HepG2 (cell line): Measurements from ENCODE around the gene NME9. TPM values are rescaled to one million over a fixed set of nuclear protein-coding genes. Genes with fewer than 3 reads are reported as not detected.

Source experiments
- ARID5B ChIP-seq: IDR thresholded peaks from 2 replicates; pipeline ENCODE4 v1.4.0; 2020; ENCODE audit warnings: mild to moderate bottlenecking, missing genetic modification reagents
- E2F5 ChIP-seq: sonication (generic); formaldehyde crosslinking; conservative IDR thresholded peaks from 2 replicates; pipeline ENCODE4 v1.4.0; 2020; ENCODE audit warnings: missing genetic modification reagents
- GABPA ChIP-seq, 2 experiments: IDR thresholded peaks; 2 replicates each; pipeline ENCODE4 v1.6.1; 2011 to 2016; ENCODE audit warnings: low read depth in 2 of 2, low read length in 1 of 2, missing biosample characterization in 1 of 2, missing genetic modification characterization in 1 of 2
- HIVEP1 ChIP-seq: sonication (generic); formaldehyde crosslinking; IDR thresholded peaks from 2 replicates; pipeline ENCODE4 v1.4.0; 2020; ENCODE audit warnings: mild to moderate bottlenecking, missing genetic modification reagents
- NFE2L1 ChIP-seq: sonication (generic); formaldehyde crosslinking; IDR thresholded peaks from 2 replicates; pipeline ENCODE4 v1.4.0; 2020; ENCODE audit warnings: missing genetic modification reagents, mild to moderate bottlenecking, borderline replicate concordance
- SNAI1 ChIP-seq: sonication (generic); formaldehyde crosslinking; IDR thresholded peaks from 2 replicates; pipeline ENCODE4 v1.5.0; 2020; ENCODE audit warnings: mild to moderate bottlenecking, missing genetic modification reagents, borderline replicate concordance
- ZBTB10 ChIP-seq: sonication (generic); formaldehyde crosslinking; IDR thresholded peaks from 2 replicates; pipeline ENCODE4 v1.4.0; 2020; ENCODE audit warnings: missing genetic modification reagents, borderline replicate concordance
- ZMYM3 ChIP-seq: sonication (generic); formaldehyde crosslinking; IDR thresholded peaks from 2 replicates; pipeline ENCODE4 v1.5.1; 2020; ENCODE audit warnings: mild to moderate bottlenecking, missing genetic modification reagents
- ZNF136 ChIP-seq: sonication (generic); formaldehyde crosslinking; IDR thresholded peaks from 2 replicates; pipeline ENCODE4 v1.8.1; 2022; ENCODE audit warnings: low read depth, mild to moderate bottlenecking, moderate library complexity, missing genetic modification reagents
- ZNF292 ChIP-seq: sonication (generic); formaldehyde crosslinking; IDR thresholded peaks from 2 replicates; pipeline ENCODE4 v1.8.1; 2022; ENCODE audit warnings: mild to moderate bottlenecking, low read depth, missing genetic modification reagents, borderline replicate concordance
- ZNF672 ChIP-seq: sonication (generic); formaldehyde crosslinking; IDR thresholded peaks from 2 replicates; pipeline ENCODE4 v1.8.1; 2022; ENCODE audit warnings: missing genetic modification reagents
- ZNF709 ChIP-seq: sonication (generic); formaldehyde crosslinking; IDR thresholded peaks from 2 replicates; pipeline ENCODE4 v1.5.0; 2020; ENCODE audit warnings: mild to moderate bottlenecking, missing genetic modification reagents
- ZNF713 ChIP-seq: sonication (generic); formaldehyde crosslinking; IDR thresholded peaks from 2 replicates; pipeline ENCODE4 v1.4.0; 2020; ENCODE audit warnings: mild to moderate bottlenecking, missing genetic modification reagents
- ZNF773 ChIP-seq: sonication (generic); formaldehyde crosslinking; IDR thresholded peaks from 2 replicates; pipeline ENCODE4 v1.4.0; 2020; ENCODE audit warnings: missing genetic modification reagents, borderline replicate concordance
- polyA plus RNA-seq, 8 experiments: library from polyadenylated mRNA; depleted of rRNA in 3 of 8; stranded (reverse) in 7 of 8; unstranded in 1 of 8; fragments of >200 nt; fragmentation: Illumina TruSeq in 4 of 8; extraction: Trizol in 4 of 8; gene quantifications; 2 replicates each; pipeline versions ENCODE4 v1.2.1 to v1.2.3, GENCODE V29; 2011 to 2016; ENCODE audit warnings: low read depth in 4 of 8, missing spikeins in 1 of 8, mixed read lengths in 1 of 8; ENCODE audit not compliant: insufficient read depth in 1 of 8
- total RNA-seq, 5 experiments: library from RNA; depleted of rRNA; stranded (reverse); fragments of >200 nt; fragmentation: Illumina TruSeq; extraction: Trizol; gene quantifications; 2 replicates each; pipeline ENCODE4 v1.2.3, GENCODE V29; 2016; ENCODE audit warnings: low read depth in 1 of 5
- TF ChIP-seq, protein P1 (sequence below): sonication (generic); formaldehyde crosslinking; IDR thresholded peaks from 2 replicates; pipeline ENCODE4 v1.4.0; 2020; ENCODE audit warnings: mild to moderate bottlenecking, missing genetic modification reagents
- TF ChIP-seq, protein P2 (sequence below): sonication (generic); formaldehyde crosslinking; IDR thresholded peaks from 2 replicates; pipeline ENCODE4 v1.5.0; 2020; ENCODE audit warnings: missing genetic modification reagents

NME9 gene
- total and polyA plus RNA-seq, 2 of the 13 experiments (the other 11 are each of a cell fraction or from before 2014, with no cell fraction given): not detected

DNA sequence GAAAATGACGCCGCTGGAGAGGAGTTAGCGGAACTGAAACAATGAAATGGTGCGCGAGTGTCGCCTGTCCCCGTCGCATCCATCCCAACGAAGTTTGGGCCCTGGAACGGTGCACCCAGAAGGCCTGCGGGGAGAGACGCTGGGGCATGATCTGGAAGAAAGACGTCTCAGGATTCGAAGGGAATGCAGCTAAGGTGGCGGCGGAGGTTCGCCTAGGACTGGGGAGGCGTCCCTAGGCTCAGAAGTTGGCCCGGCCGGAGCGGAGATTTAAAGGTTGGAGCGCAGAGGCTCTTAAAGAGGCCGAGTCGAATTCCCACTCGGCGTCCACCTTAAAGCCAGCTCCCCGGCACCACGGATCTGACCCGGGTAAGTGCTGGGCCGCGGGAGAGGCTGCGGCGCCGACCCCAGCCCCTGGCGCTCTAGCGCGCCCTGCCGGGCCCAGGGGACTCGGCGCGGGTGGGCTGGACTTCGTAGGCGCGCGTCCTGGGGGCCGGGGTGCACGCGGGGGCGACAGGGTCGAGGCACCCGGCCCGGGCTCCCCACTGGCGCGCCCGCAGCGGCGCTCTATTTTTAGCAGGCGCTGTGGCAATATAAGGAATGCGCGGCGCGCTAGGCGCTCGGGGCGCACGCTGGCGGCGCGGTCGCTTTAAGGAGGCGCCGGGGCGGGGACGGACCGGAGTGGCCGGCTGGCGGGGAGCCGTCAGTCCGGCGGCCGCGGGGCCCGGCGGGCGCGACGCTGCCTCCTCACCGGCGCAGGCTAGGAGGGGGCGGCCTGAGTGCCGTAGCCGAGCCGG is 18.5 kb upstream of the NME9 start, which contains the start of gene MRAS (continued):
- TF ChIP-seq ARID5B (CRISPR knock-in tag) (peak; percentile 22; the same call in 1 of the 2 replicates), ZBTB10 (CRISPR knock-in tag) (no peak; the same call in none of the 2 replicates), NFE2L1 (no peak), ZNF773 (CRISPR knock-in tag) (no peak), ZNF292 (CRISPR knock-in tag) (no peak), GABPA (IDR thresholded peaks at IDR 0.05; ENCODE audit: low read depth, low read length) (0 out of 2 replicates have a peak, but pooled peaks have one; percentile 24), GABPA (CRISPR knock-in tag; IDR thresholded peaks at IDR 0.05; ENCODE audit: low read depth) (no peak), ZNF136 (CRISPR knock-in tag) (no peak), ZNF709 (peak; percentile 49; the same call in 1 of the 2 replicates), E2F5 (CRISPR knock-in tag) (peak; percentile 57; the same call in 1 of the 2 replicates), SNAI1 (CRISPR knock-in tag) (no peak), HIVEP1 (CRISPR knock-in tag) (no peak), ZNF713 (CRISPR knock-in tag) (no peak), ZNF672 (CRISPR knock-in tag) (no peak), ZMYM3 (CRISPR knock-in tag) (no peak)
- TF ChIP-seq, protein P1, sequence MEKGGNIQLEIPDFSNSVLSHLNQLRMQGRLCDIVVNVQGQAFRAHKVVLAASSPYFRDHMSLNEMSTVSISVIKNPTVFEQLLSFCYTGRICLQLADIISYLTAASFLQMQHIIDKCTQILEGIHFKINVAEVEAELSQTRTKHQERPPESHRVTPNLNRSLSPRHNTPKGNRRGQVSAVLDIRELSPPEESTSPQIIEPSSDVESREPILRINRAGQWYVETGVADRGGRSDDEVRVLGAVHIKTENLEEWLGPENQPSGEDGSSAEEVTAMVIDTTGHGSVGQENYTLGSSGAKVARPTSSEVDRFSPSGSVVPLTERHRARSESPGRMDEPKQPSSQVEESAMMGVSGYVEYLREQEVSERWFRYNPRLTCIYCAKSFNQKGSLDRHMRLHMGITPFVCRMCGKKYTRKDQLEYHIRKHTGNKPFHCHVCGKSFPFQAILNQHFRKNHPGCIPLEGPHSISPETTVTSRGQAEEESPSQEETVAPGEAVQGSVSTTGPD (CRISPR knock-in tag): no peak
- TF ChIP-seq, protein P2, sequence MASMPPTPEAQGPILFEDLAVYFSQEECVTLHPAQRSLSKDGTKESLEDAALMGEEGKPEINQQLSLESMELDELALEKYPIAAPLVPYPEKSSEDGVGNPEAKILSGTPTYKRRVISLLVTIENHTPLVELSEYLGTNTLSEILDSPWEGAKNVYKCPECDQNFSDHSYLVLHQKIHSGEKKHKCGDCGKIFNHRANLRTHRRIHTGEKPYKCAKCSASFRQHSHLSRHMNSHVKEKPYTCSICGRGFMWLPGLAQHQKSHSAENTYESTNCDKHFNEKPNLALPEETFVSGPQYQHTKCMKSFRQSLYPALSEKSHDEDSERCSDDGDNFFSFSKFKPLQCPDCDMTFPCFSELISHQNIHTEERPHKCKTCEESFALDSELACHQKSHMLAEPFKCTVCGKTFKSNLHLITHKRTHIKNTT: no peak
